HG02623 (cell line): ENCODE results near the gene TTC32.
"Not testable (repeated sequence)": the region's sequence is repeated elsewhere in the genome, so short reads cannot be mapped to it uniquely, and the experiment has no call there.

Source experiments
- ATAC-seq: cut with Tn5 transposase; IDR thresholded peaks from one replicate; pipeline ENCODE4 v1.9.1; 2021; ENCODE audit warnings: moderate library complexity; ENCODE audit not compliant: unreplicated experiment

TTC32 gene

GRCh38 chr2:19899985-19900930 is 1.5 kb downstream of the TTC32 start:
- no peak for ATAC-seq

- no peak for ATAC-seq
These were observed 3.0 kb downstream of the TTC32 start for GRCh38 chr2:19898592-19899329.

GRCh38 chr2:19897623-19898245 is 4.0 kb downstream of the TTC32 start:
- ATAC-seq: no peak

GRCh38 chr2:19895535-19895934 is 6.2 kb downstream of the TTC32 start:
- no peak for ATAC-seq

GRCh38 chr2:19894134-19894792 is 7.5 kb downstream of the TTC32 start:
- ATAC-seq: peak; percentile 10

GRCh38 chr2:19893520-19894133 is 8.2 kb downstream of the TTC32 start:
- peak; percentile 77 for ATAC-seq

- ATAC-seq: not testable (repeated sequence)
These were observed 9.8 kb downstream of the TTC32 start for GRCh38 chr2:19891971-19892370.

GRCh38 chr2:19890104-19890503 is 11.7 kb downstream of the TTC32 start:
- ATAC-seq: no peak

GRCh38 chr2:19888831-19889230 is 13.0 kb downstream of the TTC32 start:
- no peak for ATAC-seq

- ATAC-seq: no peak
These were observed 14.3 kb downstream of the TTC32 start for GRCh38 chr2:19887510-19887909.

GRCh38 chr2:19886261-19886660 is 15.5 kb downstream of the TTC32 start:
- no peak for ATAC-seq

- ATAC-seq: no peak
These were observed 16.0 kb downstream of the TTC32 start for GRCh38 chr2:19885791-19886190.

GRCh38 chr2:19883971-19884720 is 17.6 kb downstream of the TTC32 start:
- no peak for ATAC-seq

GRCh38 chr2:19883486-19883885 is 18.3 kb downstream of the TTC32 start:
- no peak for ATAC-seq

- no peak for ATAC-seq
These were observed 19.5 kb downstream of the TTC32 start for GRCh38 chr2:19882286-19882685.

- no peak for ATAC-seq
These were observed 19.9 kb downstream of the TTC32 start for GRCh38 chr2:19881908-19882265.

GRCh38 chr2:19881221-19881907 is 20.4 kb downstream of the TTC32 start:
- no peak for ATAC-seq

- not testable (repeated sequence) for ATAC-seq
These were observed 21.6 kb downstream of the TTC32 start for GRCh38 chr2:19880191-19880590.

GRCh38 chr2:19879120-19879519 is 22.7 kb downstream of the TTC32 start:
- no peak for ATAC-seq
